ENCODE measurements around the gene LPIN2. TPM values are rescaled to one million over a fixed set of nuclear protein-coding genes. Genes with fewer than 3 reads are reported as not detected.
A peak's percentile ranks its signal among the peaks of the same experiment; 100 is the strongest.
"Not testable (repeated sequence)": the region's sequence is repeated elsewhere in the genome, so short reads cannot be mapped to it uniquely, and the experiment has no call there.

LPIN2 gene
- total RNA-seq, 5 donors from 2014 or later (not counting 1 experiment from before 2014, with no cell fraction given), result 78.9 to 107 (median 88.8) TPM

GRCh38 chr18:3053081-3053480 is 40.1 kb upstream of the LPIN2 start:
- CTCF ChIA-PET, result interaction anchor here (0.6 to 1.2 kb wide), 2 partner anchors 76 to 105 kb away, joined by 3 to 4 read pairs; no protein-coding TSS in a partner anchor
- Histone ChIP-seq H3K27me3 (replicated peaks in 1 of 2; ENCODE audit: control insufficient read depth in 2 of 2, extremely low read depth in 1 of 2, insufficient read depth in 2 of 2, low read length in 1 of 2) (no peaks in the 10 kb centered on the region), H3K9me3 (no peaks in the 10 kb centered on the region), H3K4me1 (ENCODE audit: control insufficient read depth in 1 of 2, extremely low read depth in 1 of 2, insufficient read depth in 2 of 2, low read length in 2 of 2) (peaks cover 16 to 30% of the 10 kb centered on the region in 2 experiments), H3K36me3 (ENCODE audit: control insufficient read depth in 2 of 2, extremely low read depth in 1 of 2, insufficient read depth in 1 of 2, low read length in 1 of 2) (no peaks in the 10 kb centered on the region), H3K27ac (ENCODE audit: low read length) (no peak overlapping the region), H3K4me3 (ENCODE audit: control insufficient read depth in 1 of 2, extremely low read depth in 1 of 2, low read length in 1 of 2) (no peak overlapping the region)
- 98% methylated on average over 4 of the region's 4 CpGs for WGBS (ENCODE audit: insufficient coverage)
- POLR2A ChIA-PET, result interaction anchor here in 1 of 2 donors (0.7 kb wide), 1 partner anchor 198 kb away, joined by 8 read pairs; no protein-coding TSS in a partner anchor
- Mint-ChIP-seq H3K36me3 (no peaks in the 10 kb centered on the region), H3K4me1 (peaks cover 37 to 65% (median 49%) of the 10 kb centered on the region in 3 donors), H3K4me3 (peak overlapping the region in 1 of 3 donors; percentile 6), H3K9me3 (peaks cover 0 to 7% (median 6%) of the 10 kb centered on the region in 3 donors), H3K27ac (peak overlapping the region in 1 of 2 donors; percentile 57), H3K27me3 (no peaks in the 10 kb centered on the region)
- ATAC-seq (replicated peaks in 1 of 4), result no peak
- DNase-seq, result no peak

- no peak for DNase-seq
- ChIA-PET CTCF (interaction anchor here (0.7 to 1.2 kb wide), 3 partner anchors 75 to 76 kb away, joined by 3 read pairs; no protein-coding TSS in a partner anchor), POLR2A (interaction anchor here in 1 of 2 donors (0.7 kb wide), 1 partner anchor 199 kb away, joined by 8 read pairs; no protein-coding TSS in a partner anchor)
- H3K4me1 ChIP-seq (ENCODE audit: control insufficient read depth in 1 of 2, extremely low read depth in 1 of 2, insufficient read depth in 2 of 2, low read length in 2 of 2), result peaks cover 11 to 23% of the 10 kb centered on the region in 2 experiments
- H3K36me3 ChIP-seq (ENCODE audit: control insufficient read depth in 2 of 2, extremely low read depth in 1 of 2, insufficient read depth in 1 of 2, low read length in 1 of 2), result no peaks in the 10 kb centered on the region
- Mint-ChIP-seq H3K4me1 (peaks cover 31 to 61% (median 44%) of the 10 kb centered on the region in 3 donors), H3K36me3 (no peaks in the 10 kb centered on the region), H3K4me3 (peak overlapping the region in 1 of 3 donors; percentile 17), H3K27ac (peak overlapping the region; percentile 3 to 14), H3K27me3 (no peaks in the 10 kb centered on the region), H3K9me3 (peaks cover 0 to 7% (median 6%) of the 10 kb centered on the region in 3 donors)
- no peaks in the 10 kb centered on the region for H3K9me3 ChIP-seq
- WGBS (ENCODE audit: insufficient coverage), result no CpG with 5 or more reads among the region's 2 CpGs
- no peak overlapping the region for H3K27ac ChIP-seq (ENCODE audit: low read length)
- H3K4me3 ChIP-seq (ENCODE audit: control insufficient read depth in 1 of 2, extremely low read depth in 1 of 2, low read length in 1 of 2), result no peak overlapping the region
- ATAC-seq (replicated peaks in 1 of 4), result peak in 2 of 4 experiments; percentile 35 to 36
- no peaks in the 10 kb centered on the region for H3K27me3 ChIP-seq (replicated peaks in 1 of 2; ENCODE audit: control insufficient read depth in 2 of 2, extremely low read depth in 1 of 2, insufficient read depth in 2 of 2, low read length in 1 of 2)
These were observed 39.4 kb upstream of the LPIN2 start for GRCh38 chr18:3052411-3052758.

- ATAC-seq (replicated peaks in 1 of 4) (peak in 2 of 4 experiments; percentile 29 to 42), DNase-seq (no peak)
- peaks cover 11 to 18% of the 10 kb centered on the region in 2 experiments for H3K4me1 ChIP-seq (ENCODE audit: control insufficient read depth in 1 of 2, extremely low read depth in 1 of 2, insufficient read depth in 2 of 2, low read length in 2 of 2)
- H3K9me3 ChIP-seq, result no peaks in the 10 kb centered on the region
- H3K27me3 ChIP-seq (replicated peaks in 1 of 2; ENCODE audit: control insufficient read depth in 2 of 2, extremely low read depth in 1 of 2, insufficient read depth in 2 of 2, low read length in 1 of 2), result no peaks in the 10 kb centered on the region
- H3K9me3 Mint-ChIP-seq, result peaks cover 0 to 7% (median 6%) of the 10 kb centered on the region in 3 donors
- ChIA-PET CTCF (interaction anchor here (0.7 to 1.2 kb wide), 4 partner anchors 76 to 77 kb away, joined by 3 read pairs; no protein-coding TSS in a partner anchor), POLR2A (no interaction called here)
- H3K27me3 Mint-ChIP-seq, result no peaks in the 10 kb centered on the region
- no peaks in the 10 kb centered on the region for H3K36me3 ChIP-seq (ENCODE audit: control insufficient read depth in 2 of 2, extremely low read depth in 1 of 2, insufficient read depth in 1 of 2, low read length in 1 of 2)
- peak overlapping the region; percentile 12 to 14 for H3K27ac Mint-ChIP-seq
- WGBS (ENCODE audit: insufficient coverage), result 63% methylated on average over 6 of the region's 8 CpGs
- no peak overlapping the region for H3K4me3 ChIP-seq (ENCODE audit: control insufficient read depth in 1 of 2, extremely low read depth in 1 of 2, low read length in 1 of 2)
- no peaks in the 10 kb centered on the region for H3K36me3 Mint-ChIP-seq
- H3K4me1 Mint-ChIP-seq, result peaks cover 26 to 56% (median 39%) of the 10 kb centered on the region in 3 donors
- H3K27ac ChIP-seq (ENCODE audit: low read length), result no peak overlapping the region
- H3K4me3 Mint-ChIP-seq, result peak overlapping the region in 1 of 3 donors; percentile 17
These were observed 38.9 kb upstream of the LPIN2 start for GRCh38 chr18:3051718-3052410.

GRCh38 chr18:3049897-3050454 is 37.0 kb upstream of the LPIN2 start:
- H3K27ac ChIP-seq (ENCODE audit: low read length); H3K36me3 ChIP-seq (ENCODE audit: control insufficient read depth in 2 of 2, extremely low read depth in 1 of 2, insufficient read depth in 1 of 2, low read length in 1 of 2); POLR2A ChIA-PET; H3K9me3 Mint-ChIP-seq; H3K27me3 ChIP-seq (replicated peaks in 1 of 2; ENCODE audit: control insufficient read depth in 2 of 2, extremely low read depth in 1 of 2, insufficient read depth in 2 of 2, low read length in 1 of 2); DNase-seq; H3K27me3 Mint-ChIP-seq; H3K4me3 Mint-ChIP-seq; H3K4me3 ChIP-seq (ENCODE audit: control insufficient read depth in 1 of 2, extremely low read depth in 1 of 2, low read length in 1 of 2); H3K4me1 ChIP-seq (ENCODE audit: control insufficient read depth in 1 of 2, extremely low read depth in 1 of 2, insufficient read depth in 2 of 2, low read length in 2 of 2); ATAC-seq (replicated peaks in 1 of 4); H3K36me3 Mint-ChIP-seq; H3K27ac Mint-ChIP-seq; H3K9me3 ChIP-seq: not testable (repeated sequence)
- no CpG with 5 or more reads among the region's 8 CpGs for WGBS (ENCODE audit: insufficient coverage)
- CTCF ChIA-PET, result interaction anchor here in 1 of 2 donors (0.6 to 1.0 kb wide), 3 partner anchors 13 to 287 kb away, joined by 3 read pairs; no protein-coding TSS in a partner anchor
- peaks cover 26 to 60% (median 38%) of the 10 kb centered on the region in 3 donors for H3K4me1 Mint-ChIP-seq

GRCh38 chr18:3048820-3049349 is 35.9 kb upstream of the LPIN2 start:
- H3K27ac Mint-ChIP-seq, result no peak overlapping the region
- H3K9me3 Mint-ChIP-seq, result peaks cover 0 to 7% (median 6%) of the 10 kb centered on the region in 3 donors
- POLR2A ChIA-PET, result interaction anchor here in 1 of 2 donors (0.6 to 0.7 kb wide), 2 partner anchors 12 to 35 kb away, joined by 4 to 7 read pairs; no protein-coding TSS in a partner anchor
- ATAC-seq (replicated peaks in 1 of 4), result no peak
- no peaks in the 10 kb centered on the region for H3K27me3 Mint-ChIP-seq
- Histone ChIP-seq H3K9me3 (no peaks in the 10 kb centered on the region), H3K36me3 (ENCODE audit: control insufficient read depth in 2 of 2, extremely low read depth in 1 of 2, insufficient read depth in 1 of 2, low read length in 1 of 2) (no peaks in the 10 kb centered on the region), H3K27ac (ENCODE audit: low read length) (no peak overlapping the region), H3K4me3 (ENCODE audit: control insufficient read depth in 1 of 2, extremely low read depth in 1 of 2, low read length in 1 of 2) (no peak overlapping the region), H3K27me3 (replicated peaks in 1 of 2; ENCODE audit: control insufficient read depth in 2 of 2, extremely low read depth in 1 of 2, insufficient read depth in 2 of 2, low read length in 1 of 2) (no peaks in the 10 kb centered on the region), H3K4me1 (ENCODE audit: control insufficient read depth in 1 of 2, extremely low read depth in 1 of 2, insufficient read depth in 2 of 2, low read length in 2 of 2) (peaks cover 8 to 9% of the 10 kb centered on the region in 2 experiments)
- H3K4me3 Mint-ChIP-seq, result no peak overlapping the region
- DNase-seq, result no peak
- H3K36me3 Mint-ChIP-seq, result no peaks in the 10 kb centered on the region
- WGBS (ENCODE audit: insufficient coverage), result no CpG with 5 or more reads among the region's 3 CpGs
- peaks cover 26 to 58% (median 37%) of the 10 kb centered on the region in 3 donors for H3K4me1 Mint-ChIP-seq
- CTCF ChIA-PET, result no interaction called here

GRCh38 chr18:3048121-3048520 is 35.2 kb upstream of the LPIN2 start:
- ChIA-PET CTCF (no interaction called here), POLR2A (interaction anchor here in 1 of 2 donors (0.7 kb wide), 1 partner anchor 13 kb away, joined by 7 read pairs; no protein-coding TSS in a partner anchor)
- Histone ChIP-seq H3K9me3 (no peaks in the 10 kb centered on the region), H3K27ac (ENCODE audit: low read length) (no peak overlapping the region), H3K4me3 (ENCODE audit: control insufficient read depth in 1 of 2, extremely low read depth in 1 of 2, low read length in 1 of 2) (no peak overlapping the region), H3K36me3 (ENCODE audit: control insufficient read depth in 2 of 2, extremely low read depth in 1 of 2, insufficient read depth in 1 of 2, low read length in 1 of 2) (no peaks in the 10 kb centered on the region), H3K27me3 (replicated peaks in 1 of 2; ENCODE audit: control insufficient read depth in 2 of 2, extremely low read depth in 1 of 2, insufficient read depth in 2 of 2, low read length in 1 of 2) (no peaks in the 10 kb centered on the region), H3K4me1 (ENCODE audit: control insufficient read depth in 1 of 2, extremely low read depth in 1 of 2, insufficient read depth in 2 of 2, low read length in 2 of 2) (peaks cover 8 to 9% of the 10 kb centered on the region in 2 experiments)
- 20% methylated on average over 1 of the region's 6 CpGs for whole genome bisulfite sequencing (ENCODE audit: insufficient coverage)
- no peak overlapping the region for H3K4me3 Mint-ChIP-seq
- H3K27me3 Mint-ChIP-seq, result no peaks in the 10 kb centered on the region
- ATAC-seq (replicated peaks in 1 of 4), result peak in 1 of 4 experiments; percentile 40
- no peaks in the 10 kb centered on the region for H3K36me3 Mint-ChIP-seq
- H3K27ac Mint-ChIP-seq, result no peak overlapping the region
- H3K4me1 Mint-ChIP-seq, result peaks cover 21 to 51% (median 31%) of the 10 kb centered on the region in 3 donors
- peaks cover 0 to 2% (median under 1%) of the 10 kb centered on the region in 3 donors for H3K9me3 Mint-ChIP-seq
- DNase-seq, result no peak
